ENCODE data around the gene ZMIZ1. TPM values are rescaled to one million over a fixed set of nuclear protein-coding genes. Genes with fewer than 3 reads are reported as not detected.

ZMIZ1 gene
- total RNA-seq, 6 experiments from 2014 or later: 38.6 to 60.3 (median 51.2) TPM

- Mint-ChIP-seq H3K36me3 (ENCODE audit: low read depth) (peaks cover 4% of the 10 kb centered on the region; the same call in 1 of the 2 replicates), H3K4me1 (ENCODE audit: low read depth) (peaks cover 6% of the 10 kb centered on the region), H3K27me3 (ENCODE audit: insufficient read depth) (peaks cover 12% of the 10 kb centered on the region), H3K27ac (no peak overlapping the region), H3K4me3 (no peak overlapping the region), H3K9me3 (no peaks in the 10 kb centered on the region)
- TF ChIP-seq, protein P1, sequence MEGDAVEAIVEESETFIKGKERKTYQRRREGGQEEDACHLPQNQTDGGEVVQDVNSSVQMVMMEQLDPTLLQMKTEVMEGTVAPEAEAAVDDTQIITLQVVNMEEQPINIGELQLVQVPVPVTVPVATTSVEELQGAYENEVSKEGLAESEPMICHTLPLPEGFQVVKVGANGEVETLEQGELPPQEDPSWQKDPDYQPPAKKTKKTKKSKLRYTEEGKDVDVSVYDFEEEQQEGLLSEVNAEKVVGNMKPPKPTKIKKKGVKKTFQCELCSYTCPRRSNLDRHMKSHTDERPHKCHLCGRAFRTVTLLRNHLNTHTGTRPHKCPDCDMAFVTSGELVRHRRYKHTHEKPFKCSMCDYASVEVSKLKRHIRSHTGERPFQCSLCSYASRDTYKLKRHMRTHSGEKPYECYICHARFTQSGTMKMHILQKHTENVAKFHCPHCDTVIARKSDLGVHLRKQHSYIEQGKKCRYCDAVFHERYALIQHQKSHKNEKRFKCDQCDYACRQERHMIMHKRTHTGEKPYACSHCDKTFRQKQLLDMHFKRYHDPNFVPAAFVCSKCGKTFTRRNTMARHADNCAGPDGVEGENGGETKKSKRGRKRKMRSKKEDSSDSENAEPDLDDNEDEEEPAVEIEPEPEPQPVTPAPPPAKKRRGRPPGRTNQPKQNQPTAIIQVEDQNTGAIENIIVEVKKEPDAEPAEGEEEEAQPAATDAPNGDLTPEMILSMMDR (IDR thresholded peaks at IDR 0.05): no peak
- DNase-seq: no peak
These were observed 46.7 kb upstream of the ZMIZ1 start for GRCh38 chr10:79021948-79022499.

DNA sequence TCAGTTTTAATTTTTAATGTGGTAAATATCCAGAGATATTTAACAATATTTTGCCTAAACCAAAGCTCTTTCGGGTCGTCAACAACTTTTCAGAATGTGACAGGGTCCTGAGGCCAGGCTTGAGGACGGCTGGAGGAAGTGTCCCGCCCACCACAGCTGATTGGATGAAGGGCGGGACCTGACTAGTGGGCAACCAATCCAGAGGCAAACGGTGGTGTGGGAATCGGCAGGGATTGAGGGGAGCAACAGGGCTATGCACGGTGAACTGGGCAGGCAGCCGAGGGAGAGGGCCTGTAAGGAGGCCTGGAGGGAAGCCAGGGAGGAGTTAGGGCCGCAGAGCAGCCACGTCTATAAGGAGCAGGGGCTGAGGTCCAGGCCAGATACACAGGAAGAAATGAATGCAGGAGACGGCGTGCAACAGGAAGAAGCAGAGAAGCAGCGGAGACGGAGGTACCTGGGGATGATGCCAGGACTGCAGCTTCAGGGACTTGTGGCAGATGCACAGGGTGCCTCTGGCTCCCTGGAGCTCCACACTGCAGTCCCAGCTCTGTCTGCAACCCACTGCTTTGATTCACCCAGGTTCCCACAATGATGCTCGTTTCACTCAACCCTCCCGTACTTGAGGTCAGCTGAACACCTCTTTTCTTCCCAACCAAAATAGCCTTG is 46.1 kb upstream of the ZMIZ1 start:
- Mint-ChIP-seq H3K4me3 (no peak overlapping the region), H3K27ac (no peak overlapping the region), H3K36me3 (ENCODE audit: low read depth) (peaks cover 1% of the 10 kb centered on the region; the same call in 1 of the 2 replicates), H3K27me3 (ENCODE audit: insufficient read depth) (peaks cover 12% of the 10 kb centered on the region), H3K9me3 (no peaks in the 10 kb centered on the region), H3K4me1 (ENCODE audit: low read depth) (peaks cover 6% of the 10 kb centered on the region)
- no peak for DNase-seq
- TF ChIP-seq, protein P1 (IDR thresholded peaks at IDR 0.05): no peak

- H3K9me3 Mint-ChIP-seq: no peaks in the 10 kb centered on the region
- H3K27me3 Mint-ChIP-seq (ENCODE audit: insufficient read depth): peaks cover 17% of the 10 kb centered on the region
- H3K27ac Mint-ChIP-seq: no peak overlapping the region
- H3K36me3 Mint-ChIP-seq (ENCODE audit: low read depth): no peaks in the 10 kb centered on the region
- H3K4me1 Mint-ChIP-seq (ENCODE audit: low read depth): peaks cover 6% of the 10 kb centered on the region
- TF ChIP-seq, protein P1 (IDR thresholded peaks at IDR 0.05): no peak
- DNase-seq: no peak
- H3K4me3 Mint-ChIP-seq: no peak overlapping the region
These were observed 45.3 kb upstream of the ZMIZ1 start for GRCh38 chr10:79023240-79024162.

DNA sequence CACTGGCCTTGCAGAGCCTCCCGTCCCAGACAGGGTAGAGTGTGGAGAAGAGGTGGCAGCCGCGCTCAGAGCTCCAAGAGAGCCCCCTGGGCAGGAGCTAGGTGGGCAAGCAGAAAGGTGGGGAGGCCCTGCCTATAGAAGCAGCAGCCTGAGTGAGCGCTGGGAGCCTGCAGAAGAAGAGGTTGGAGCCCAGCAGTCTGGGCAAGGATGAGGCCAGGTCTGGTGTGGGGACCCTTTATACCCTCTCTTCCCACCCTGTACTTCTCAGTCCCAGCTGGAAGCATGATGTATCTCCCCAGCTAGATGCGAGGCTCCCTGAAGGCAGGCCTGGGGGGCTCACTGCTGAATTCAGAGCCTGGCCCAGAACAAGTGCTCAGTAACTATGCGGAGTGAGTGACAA is 44.5 kb upstream of the ZMIZ1 start:
- Mint-ChIP-seq H3K9me3 (no peaks in the 10 kb centered on the region), H3K4me3 (no peak overlapping the region), H3K27me3 (ENCODE audit: insufficient read depth) (peaks cover 25% of the 10 kb centered on the region), H3K4me1 (ENCODE audit: low read depth) (no peaks in the 10 kb centered on the region), H3K27ac (no peak overlapping the region), H3K36me3 (ENCODE audit: low read depth) (no peaks in the 10 kb centered on the region)
- no peak for DNase-seq
- TF ChIP-seq, protein P1 (IDR thresholded peaks at IDR 0.05): no peak

- Mint-ChIP-seq H3K9me3 (no peaks in the 10 kb centered on the region), H3K27me3 (ENCODE audit: insufficient read depth) (peaks cover 26% of the 10 kb centered on the region), H3K4me1 (ENCODE audit: low read depth) (no peaks in the 10 kb centered on the region), H3K4me3 (no peak overlapping the region), H3K36me3 (ENCODE audit: low read depth) (no peaks in the 10 kb centered on the region), H3K27ac (no peak overlapping the region)
- TF ChIP-seq, protein P1 (IDR thresholded peaks at IDR 0.05): no peak
- no peak for DNase-seq
These were observed 44.0 kb upstream of the ZMIZ1 start for GRCh38 chr10:79024720-79025198.

All from HFFc6 (cell line).